ENCODE results near the gene ZMYND8. TPM values are rescaled to one million over a fixed set of nuclear protein-coding genes. Genes with fewer than 3 reads are reported as not detected.
A peak's percentile ranks its signal among the peaks of the same experiment; 100 is the strongest.

ZMYND8 gene
- total and polyA plus RNA-seq, 10 of the 15 experiments (the other 5 are each of a cell fraction or from before 2014, with no cell fraction given): 12.9 to 54.8 (median 23.1) TPM

DNA sequence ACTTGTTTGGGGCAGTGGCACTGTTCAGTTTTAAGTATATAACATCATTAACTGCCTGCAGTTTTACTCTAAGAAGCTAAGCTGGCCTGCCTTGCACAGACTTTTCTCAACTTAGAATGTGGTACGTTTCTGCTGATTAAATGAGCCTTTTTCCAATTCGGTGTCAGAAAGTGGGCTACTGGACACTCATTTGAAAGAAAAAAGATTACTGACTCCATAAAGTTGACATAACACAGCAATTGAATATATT is 2.1 kb downstream of the ZMYND8 start:
- DNase-seq (ENCODE audit: low read depth, low spot score): no peak
- Histone ChIP-seq H3K4me2 (ENCODE audit: control insufficient read depth, insufficient read depth) (peak overlapping the region; percentile 95), H3K36me3 (ENCODE audit: control insufficient read depth in 2 of 2, insufficient read depth in 2 of 2, low read length in 1 of 2) (no peaks in the 10 kb centered on the region), H3K4me3 (peak overlapping the region; percentile 77), H3K27ac (ENCODE audit: control insufficient read depth, insufficient read depth) (peak overlapping the region; percentile 99), H4K20me1 (ENCODE audit: control insufficient read depth, insufficient read depth) (no peaks in the 10 kb centered on the region), H3K79me2 (ENCODE audit: control insufficient read depth, insufficient read depth, low read length) (peaks cover 80% of the 10 kb centered on the region), H3K4me1 (ENCODE audit: control insufficient read depth, insufficient read depth, low read length) (peaks cover 33% of the 10 kb centered on the region), H3K9me3 (replicated peaks; ENCODE audit: control insufficient read depth, insufficient read depth, low read length) (no peaks in the 10 kb centered on the region), H2AFZ (ENCODE audit: control insufficient read depth, low read depth, low read length) (no peak overlapping the region), H3K9ac (ENCODE audit: control insufficient read depth, insufficient read depth, low read length) (peak overlapping the region; percentile 93), H3K27me3 (replicated peaks in 1 of 2; ENCODE audit: control insufficient read depth in 2 of 2, insufficient read depth in 2 of 2, low read length in 1 of 2) (no peaks in the 10 kb centered on the region)
- RAD21 ChIA-PET (ENCODE audit: unreplicated experiment): interaction anchor here (0.6 to 13.0 kb wide), 15 partner anchors 12 to 221 kb away, joined by 3 to 123 read pairs (median 8); partner anchors contain the start of gene NCOA3
- in situ Hi-C loops (cut with MboI) (no loop called here), intact Hi-C loops (cut with micrococcal nuclease; ENCODE audit: unreplicated experiment) (loop anchor here (5.0 kb wide), 1 partner anchor 82 kb away; no protein-coding TSS in a partner anchor)
- no TSS peak for BruUV-seq (replicated peaks)
- FAIRE-seq: no peak
- no peak for ATAC-seq
- TF ChIP-seq, protein P1, sequence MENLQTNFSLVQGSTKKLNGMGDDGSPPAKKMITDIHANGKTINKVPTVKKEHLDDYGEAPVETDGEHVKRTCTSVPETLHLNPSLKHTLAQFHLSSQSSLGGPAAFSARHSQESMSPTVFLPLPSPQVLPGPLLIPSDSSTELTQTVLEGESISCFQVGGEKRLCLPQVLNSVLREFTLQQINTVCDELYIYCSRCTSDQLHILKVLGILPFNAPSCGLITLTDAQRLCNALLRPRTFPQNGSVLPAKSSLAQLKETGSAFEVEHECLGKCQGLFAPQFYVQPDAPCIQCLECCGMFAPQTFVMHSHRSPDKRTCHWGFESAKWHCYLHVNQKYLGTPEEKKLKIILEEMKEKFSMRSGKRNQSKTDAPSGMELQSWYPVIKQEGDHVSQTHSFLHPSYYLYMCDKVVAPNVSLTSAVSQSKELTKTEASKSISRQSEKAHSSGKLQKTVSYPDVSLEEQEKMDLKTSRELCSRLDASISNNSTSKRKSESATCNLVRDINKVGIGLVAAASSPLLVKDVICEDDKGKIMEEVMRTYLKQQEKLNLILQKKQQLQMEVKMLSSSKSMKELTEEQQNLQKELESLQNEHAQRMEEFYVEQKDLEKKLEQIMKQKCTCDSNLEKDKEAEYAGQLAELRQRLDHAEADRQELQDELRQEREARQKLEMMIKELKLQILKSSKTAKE (IDR thresholded peaks at IDR 0.05; ENCODE audit: low read depth, poor library complexity, severe bottlenecking): no peak
- TF ChIP-seq CHD2 (IDR thresholded peaks at IDR 0.05; ENCODE audit: borderline replicate concordance, low read depth, low read length): no peak
- TF ChIP-seq NFXL1 (IDR thresholded peaks at IDR 0.05; ENCODE audit: borderline replicate concordance): no peak
- no peak for TF ChIP-seq KAT2A (conservative IDR thresholded peaks at IDR 0.05; ENCODE audit: control insufficient read depth, low read depth, low read length)
- TF ChIP-seq NFIC (IDR thresholded peaks at IDR 0.05; ENCODE audit: low read depth, low read length): no peak
- TF ChIP-seq ZBED1 (IDR thresholded peaks at IDR 0.05; ENCODE audit: borderline replicate concordance): no peak
- TF ChIP-seq, protein P2, sequence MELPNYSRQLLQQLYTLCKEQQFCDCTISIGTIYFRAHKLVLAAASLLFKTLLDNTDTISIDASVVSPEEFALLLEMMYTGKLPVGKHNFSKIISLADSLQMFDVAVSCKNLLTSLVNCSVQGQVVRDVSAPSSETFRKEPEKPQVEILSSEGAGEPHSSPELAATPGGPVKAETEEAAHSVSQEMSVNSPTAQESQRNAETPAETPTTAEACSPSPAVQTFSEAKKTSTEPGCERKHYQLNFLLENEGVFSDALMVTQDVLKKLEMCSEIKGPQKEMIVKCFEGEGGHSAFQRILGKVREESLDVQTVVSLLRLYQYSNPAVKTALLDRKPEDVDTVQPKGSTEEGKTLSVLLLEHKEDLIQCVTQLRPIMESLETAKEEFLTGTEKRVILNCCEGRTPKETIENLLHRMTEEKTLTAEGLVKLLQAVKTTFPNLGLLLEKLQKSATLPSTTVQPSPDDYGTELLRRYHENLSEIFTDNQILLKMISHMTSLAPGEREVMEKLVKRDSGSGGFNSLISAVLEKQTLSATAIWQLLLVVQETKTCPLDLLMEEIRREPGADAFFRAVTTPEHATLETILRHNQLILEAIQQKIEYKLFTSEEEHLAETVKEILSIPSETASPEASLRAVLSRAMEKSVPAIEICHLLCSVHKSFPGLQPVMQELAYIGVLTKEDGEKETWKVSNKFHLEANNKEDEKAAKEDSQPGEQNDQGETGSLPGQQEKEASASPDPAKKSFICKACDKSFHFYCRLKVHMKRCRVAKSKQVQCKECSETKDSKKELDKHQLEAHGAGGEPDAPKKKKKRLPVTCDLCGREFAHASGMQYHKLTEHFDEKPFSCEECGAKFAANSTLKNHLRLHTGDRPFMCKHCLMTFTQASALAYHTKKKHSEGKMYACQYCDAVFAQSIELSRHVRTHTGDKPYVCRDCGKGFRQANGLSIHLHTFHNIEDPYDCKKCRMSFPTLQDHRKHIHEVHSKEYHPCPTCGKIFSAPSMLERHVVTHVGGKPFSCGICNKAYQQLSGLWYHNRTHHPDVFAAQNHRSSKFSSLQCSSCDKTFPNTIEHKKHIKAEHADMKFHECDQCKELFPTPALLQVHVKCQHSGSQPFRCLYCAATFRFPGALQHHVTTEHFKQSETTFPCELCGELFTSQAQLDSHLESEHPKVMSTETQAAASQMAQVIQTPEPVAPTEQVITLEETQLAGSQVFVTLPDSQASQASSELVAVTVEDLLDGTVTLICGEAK (IDR thresholded peaks at IDR 0.05; ENCODE audit: borderline replicate concordance): no peak
- no peak for TF ChIP-seq SRF (IDR thresholded peaks at IDR 0.05; ENCODE audit: low read depth in 2 of 2, low read length in 2 of 2)
- TF ChIP-seq PML (IDR thresholded peaks at IDR 0.05; ENCODE audit: low read length): no peak
- no peak for TF ChIP-seq TARDBP (IDR thresholded peaks at IDR 0.05; ENCODE audit: borderline replicate concordance)
- TF ChIP-seq ZNF24 (IDR thresholded peaks at IDR 0.05): no peak
- TF ChIP-seq RAD21 (IDR thresholded peaks at IDR 0.05; ENCODE audit: insufficient read depth, low read depth, low read length): no peak
- no peak for TF ChIP-seq MYB (IDR thresholded peaks at IDR 0.05; ENCODE audit: borderline replicate concordance, low read depth, low read length)
- no peak for TF ChIP-seq RAD51 (IDR thresholded peaks at IDR 0.05)
- TF ChIP-seq TAF1 (IDR thresholded peaks at IDR 0.05; ENCODE audit: borderline replicate concordance, low read depth, low read length): no peak
- TF ChIP-seq KDM1A (IDR thresholded peaks at IDR 0.05; ENCODE audit: borderline replicate concordance): no peak
- TF ChIP-seq HCFC1 (IDR thresholded peaks at IDR 0.05; ENCODE audit: low read length): no peak
- POLR2A ChIA-PET: interaction anchor here (0.6 to 5.7 kb wide), 11 partner anchors 7 to 153 kb away, joined by 3 to 58 read pairs (median 4); partner anchors contain the start of gene NCOA3
- CTCF ChIA-PET: interaction anchor here (0.6 to 13.0 kb wide), 5 partner anchors 29 to 266 kb away, joined by 3 to 129 read pairs (median 5); no protein-coding TSS in a partner anchor
- 0% methylated on average over 2 of the region's 2 CpGs for WGBS (ENCODE audit: insufficient coverage, insufficient replicate concordance, low lambda C conversion rate, missing lambda C conversion rate)
- SMC1A ChIA-PET (ENCODE audit: uncharacterized antibody, unreplicated experiment): interaction anchor here (1.2 to 6.5 kb wide), 13 partner anchors 9 to 156 kb away, joined by 3 to 72 read pairs (median 8); no protein-coding TSS in a partner anchor

Measured in GM12878 (cell line).